C4-2B (cell line): Measurements from ENCODE around the gene ST6GALNAC3.

Experiments used
- ZFX ChIP-seq: fragments of 450-650 bp; IDR thresholded peaks from 2 replicates; pipeline ENCODE4 v1.6.1; 2017
- TF ChIP-seq, protein P1 (sequence below): fragments of 450-650 bp; conservative IDR thresholded peaks from 2 replicates; pipeline ENCODE4 v1.5.1; 2017; ENCODE audit warnings: mild to moderate bottlenecking

DNA sequence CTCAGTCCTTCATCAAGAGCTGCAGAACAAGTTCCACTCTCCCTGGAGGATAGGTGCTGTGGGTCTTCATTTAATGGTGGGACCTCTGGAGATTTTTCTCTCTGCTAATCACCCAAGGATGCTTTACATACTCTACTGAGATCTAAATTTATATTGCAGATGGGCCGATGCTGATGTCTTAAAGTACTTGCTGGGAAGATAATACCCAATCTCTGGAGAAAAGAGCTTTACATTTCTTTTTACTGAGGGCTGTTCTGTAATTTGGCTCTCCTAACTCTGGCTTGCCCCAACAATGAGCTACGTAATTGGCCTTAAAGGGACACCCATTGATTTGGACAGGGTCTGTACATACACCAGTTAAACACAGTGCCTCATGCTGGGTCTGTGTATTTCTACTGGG is 86.9 kb downstream of the ST6GALNAC3 start:
- TF ChIP-seq, protein P1, sequence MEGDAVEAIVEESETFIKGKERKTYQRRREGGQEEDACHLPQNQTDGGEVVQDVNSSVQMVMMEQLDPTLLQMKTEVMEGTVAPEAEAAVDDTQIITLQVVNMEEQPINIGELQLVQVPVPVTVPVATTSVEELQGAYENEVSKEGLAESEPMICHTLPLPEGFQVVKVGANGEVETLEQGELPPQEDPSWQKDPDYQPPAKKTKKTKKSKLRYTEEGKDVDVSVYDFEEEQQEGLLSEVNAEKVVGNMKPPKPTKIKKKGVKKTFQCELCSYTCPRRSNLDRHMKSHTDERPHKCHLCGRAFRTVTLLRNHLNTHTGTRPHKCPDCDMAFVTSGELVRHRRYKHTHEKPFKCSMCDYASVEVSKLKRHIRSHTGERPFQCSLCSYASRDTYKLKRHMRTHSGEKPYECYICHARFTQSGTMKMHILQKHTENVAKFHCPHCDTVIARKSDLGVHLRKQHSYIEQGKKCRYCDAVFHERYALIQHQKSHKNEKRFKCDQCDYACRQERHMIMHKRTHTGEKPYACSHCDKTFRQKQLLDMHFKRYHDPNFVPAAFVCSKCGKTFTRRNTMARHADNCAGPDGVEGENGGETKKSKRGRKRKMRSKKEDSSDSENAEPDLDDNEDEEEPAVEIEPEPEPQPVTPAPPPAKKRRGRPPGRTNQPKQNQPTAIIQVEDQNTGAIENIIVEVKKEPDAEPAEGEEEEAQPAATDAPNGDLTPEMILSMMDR, result no peak
- TF ChIP-seq ZFX, result no peak
